GM12878 (cell line): ENCODE results near the gene ALDH1L2. TPM values are rescaled to one million over a fixed set of nuclear protein-coding genes. Genes with fewer than 3 reads are reported as not detected.

Source experiments
- ATAC-seq: fragments of 200-7000 bp; cut with Tn5 transposase; 3 replicates; pipeline ENCODE4 v1.9.1; 2020; ENCODE audit warnings: mild to moderate bottlenecking, moderate library complexity
- BruUV-seq: library from RNA; stranded (reverse); fragments of 400-500 nt; replicated peaks from 2 replicates; lab custom pipeline; 2021; lab: Mats Ljungman, UMichigan
- CTCF ChIA-PET: fragments of 300-600 bp; sonication (Branson Sonifier 250); formaldehyde crosslinking; extraction: SDS; loops from one replicate; lab custom pipeline; 2021; ENCODE audit warnings: inconsistent platforms; lab: Yijun Ruan, JAX
- POLR2A ChIA-PET: fragments of 350-600 bp; formaldehyde crosslinking; extraction: SDS; loops from one replicate; lab custom pipeline; 2021; ENCODE audit warnings: inconsistent platforms; lab: Charles Lee
- RAD21 ChIA-PET: fragments of 300-600 bp; sonication (Branson Sonifier 250); formaldehyde crosslinking; loops from one replicate; lab custom pipeline; 2023; ENCODE audit warnings: antibody characterized with exemption; ENCODE audit not compliant: unreplicated experiment; lab: Charles Lee
- SMC1A ChIA-PET: fragments of 300-600 bp; sonication (Branson Sonifier 250); formaldehyde crosslinking; loops from one replicate; lab custom pipeline; 2023; ENCODE audit not compliant: unreplicated experiment, uncharacterized antibody; lab: Charles Lee
- DNase-seq: peaks from one replicate; pipeline ENCODE4 v3.0.0-alpha.2; 2011; ENCODE audit warnings: low read depth, low spot score
- FAIRE-seq: peaks from 3 replicates; lab custom pipeline; 2011; peaks lifted over from hg19 to GRCh38; lab: Jason Lieb, UNC
- H2AFZ ChIP-seq: 2 replicates; pipeline ENCODE4 v1.6.0; 2011; ENCODE audit warnings: low read depth, low read length, control low read depth; ENCODE audit not compliant: control insufficient read depth
- H3K27ac ChIP-seq: 2 replicates; pipeline ENCODE4 v1.5.1; 2011; ENCODE audit warnings: control low read depth; ENCODE audit not compliant: control insufficient read depth, insufficient read depth
- H3K27me3 ChIP-seq, 2 experiments: replicated peaks in 1 of 2; 2 replicates each; pipeline versions ENCODE4 v1.6.0 to v1.6.1; 2011; ENCODE audit warnings: low read length in 1 of 2; ENCODE audit not compliant: control insufficient read depth in 2 of 2, insufficient read depth in 2 of 2
- H3K36me3 ChIP-seq, 2 experiments: 2 replicates each; pipeline ENCODE4 v1.5.1; 2011; ENCODE audit warnings: low read length in 1 of 2; ENCODE audit not compliant: control insufficient read depth in 2 of 2, insufficient read depth in 2 of 2
- H3K4me1 ChIP-seq: 2 replicates; pipeline ENCODE4 v1.6.1; 2011; ENCODE audit warnings: mild to moderate bottlenecking, low read length, moderate library complexity, mixed read lengths; ENCODE audit not compliant: control insufficient read depth, insufficient read depth
- H3K4me2 ChIP-seq: 2 replicates; pipeline ENCODE4 v1.6.0; 2011; ENCODE audit warnings: control low read depth; ENCODE audit not compliant: control insufficient read depth, insufficient read depth
- H3K4me3 ChIP-seq: fragments of 200-600 bp; sonication (generic); 2 replicates; pipeline ENCODE4 v1.5.1; 2016
- H3K79me2 ChIP-seq: 2 replicates; pipeline ENCODE4 v1.6.0; 2011; ENCODE audit warnings: low read length; ENCODE audit not compliant: control insufficient read depth, insufficient read depth
- H3K9ac ChIP-seq: 2 replicates; pipeline ENCODE4 v1.8.0; 2011; ENCODE audit warnings: low read length, control low read depth, mixed read lengths; ENCODE audit not compliant: control insufficient read depth, insufficient read depth
- H3K9me3 ChIP-seq: replicated peaks from 3 replicates; pipeline ENCODE4 v1.5.1; 2011; ENCODE audit warnings: mild to moderate bottlenecking, low read length; ENCODE audit not compliant: control insufficient read depth, insufficient read depth
- H4K20me1 ChIP-seq: 2 replicates; pipeline ENCODE4 v1.6.0; 2011; ENCODE audit not compliant: control insufficient read depth, insufficient read depth
- BCL11A ChIP-seq: IDR thresholded peaks from 2 replicates; pipeline ENCODE4 v1.6.1; 2011; ENCODE audit warnings: low read depth, low read length
- BMI1 ChIP-seq: fragments of 450-650 bp; IDR thresholded peaks from 2 replicates; pipeline ENCODE4 v1.6.1; 2016; ENCODE audit warnings: mild to moderate bottlenecking, moderate library complexity, borderline replicate concordance
- CREB1 ChIP-seq: IDR thresholded peaks from 2 replicates; pipeline ENCODE4 v1.6.1; 2012; ENCODE audit warnings: low read depth, mild to moderate bottlenecking, inconsistent platforms
- ESRRA ChIP-seq: IDR thresholded peaks from 2 replicates; pipeline ENCODE4 v1.6.1; 2012; ENCODE audit warnings: mild to moderate bottlenecking, low read length, improper control_type of control experiment
- IKZF2 ChIP-seq, 2 experiments: fragments of 450-650 bp; IDR thresholded peaks; 2 replicates each; pipeline ENCODE4 v1.6.1; 2017; ENCODE audit warnings: mild to moderate bottlenecking in 2 of 2, moderate library complexity in 2 of 2
- JUND ChIP-seq: IDR thresholded peaks from 2 replicates; pipeline ENCODE4 v1.6.1; 2012; ENCODE audit warnings: low read depth, mild to moderate bottlenecking, low read length, improper control_type of control experiment, moderate library complexity
- NBN ChIP-seq: fragments of 450-650 bp; IDR thresholded peaks from 2 replicates; pipeline ENCODE4 v1.6.1; 2016
- NRF1 ChIP-seq: conservative IDR thresholded peaks from 2 replicates; pipeline ENCODE4 v1.6.1; 2011; ENCODE audit warnings: mild to moderate bottlenecking, low read depth, low read length, improper control_type of control experiment
- PAX5 ChIP-seq: IDR thresholded peaks from 2 replicates; pipeline ENCODE4 v1.6.1; 2011; ENCODE audit warnings: low read depth, low read length, borderline replicate concordance
- PBX3 ChIP-seq: IDR thresholded peaks from 2 replicates; pipeline ENCODE4 v1.6.1; 2011; ENCODE audit warnings: mild to moderate bottlenecking, low read depth, low read length, moderate library complexity; ENCODE audit not compliant: insufficient replicate concordance
- RAD21 ChIP-seq: IDR thresholded peaks from 2 replicates; pipeline ENCODE4 v1.6.1; 2011; ENCODE audit warnings: mild to moderate bottlenecking, low read depth, low read length, moderate library complexity; ENCODE audit not compliant: insufficient read depth
- RUNX3 ChIP-seq: IDR thresholded peaks from 2 replicates; pipeline ENCODE4 v1.6.1; 2012; ENCODE audit warnings: low read length, inconsistent platforms
- SMARCA5 ChIP-seq: fragments of 450-650 bp; IDR thresholded peaks from 2 replicates; pipeline ENCODE4 v1.6.1; 2017; ENCODE audit warnings: mild to moderate bottlenecking
- SMC3 ChIP-seq: IDR thresholded peaks from 2 replicates; pipeline ENCODE4 v1.6.1; 2011; ENCODE audit warnings: low read length, improper control_type of control experiment, borderline replicate concordance
- SUPT20H ChIP-seq: IDR thresholded peaks from 2 replicates; pipeline ENCODE4 v1.6.1; 2011; ENCODE audit warnings: low read depth, mild to moderate bottlenecking, low read length, moderate library complexity, borderline replicate concordance; ENCODE audit not compliant: control insufficient read depth
- TBL1XR1 ChIP-seq: IDR thresholded peaks from 2 replicates; pipeline ENCODE4 v1.6.1; 2012; ENCODE audit warnings: low read depth, low read length, improper control_type of control experiment
- ZBTB11 ChIP-seq: fragments of 450-650 bp; formaldehyde crosslinking; IDR thresholded peaks from 2 replicates; pipeline ENCODE4 v1.5.0; 2022; ENCODE audit warnings: mild to moderate bottlenecking, missing genetic modification characterization
- ZBTB33 ChIP-seq: fragments of 450-650 bp; IDR thresholded peaks from 2 replicates; pipeline ENCODE4 v1.6.1; 2017; ENCODE audit warnings: mild to moderate bottlenecking
- ZZZ3 ChIP-seq: IDR thresholded peaks from 2 replicates; pipeline ENCODE4 v1.6.1; 2011; ENCODE audit warnings: low read depth; ENCODE audit not compliant: control insufficient read depth, insufficient read length
- WGBS: methylation state at CpG from one replicate; pipeline ENCODE4 v1.1.6; 2016; ENCODE audit warnings: low lambda C conversion rate; ENCODE audit not compliant: insufficient replicate concordance, insufficient coverage; ENCODE audit errors: missing lambda C conversion rate; 5-methylcytosine and 5-hydroxymethylcytosine counted together
- in situ Hi-C: fragments of 300-500 bp; cut with MboI; formaldehyde crosslinking; loops from 9 replicates; pipeline ENCODE4 v1.14.3; 2018; ENCODE audit warnings: mixed read lengths
- intact Hi-C: fragments of 100-400 bp; cut with micrococcal nuclease; formaldehyde crosslinking; loops from one replicate; pipeline ENCODE4 v1.14.2; 2022; ENCODE audit not compliant: unreplicated experiment
- polyA plus RNA-seq, 11 experiments: library from polyadenylated mRNA; depleted of rRNA in 4 of 11; unstranded in 6 of 11; stranded (reverse) in 5 of 11; fragments of >200 nt; fragmentation: Nextera tagmentation in 4 of 11; fragmentation: Illumina TruSeq in 1 of 11; extraction: Ambion mirVana in 4 of 11; extraction: Trizol in 1 of 11; gene quantifications; 1 replicate in 1 of 11; 2 replicates in 10 of 11; pipeline versions ENCODE4 v1.2.1 to v1.2.3, GENCODE V29; 2011 to 2016; ENCODE audit warnings: inconsistent platforms in 2 of 11, missing spikeins in 2 of 11, low read depth in 1 of 11
- total RNA-seq, 4 experiments: library from RNA; depleted of rRNA in 3 of 4; stranded (reverse); fragments of >200 nt in 3 of 4; fragmentation: Illumina TruSeq in 1 of 4; extraction: Trizol in 1 of 4; gene quantifications; 2 replicates each; pipeline versions ENCODE4 v1.2.1 to v1.2.3, GENCODE V29; 2013 to 2021

Gene ALDH1L2
- total and polyA plus RNA-seq, 10 of the 15 experiments (the other 5 are each of a cell fraction or from before 2014, with no cell fraction given): 0.15 to 13.7 (median 8.5) TPM

- TF ChIP-seq PBX3: no peak
- no peak for TF ChIP-seq ZBTB11
- no peak for TF ChIP-seq TBL1XR1
- no peak for TF ChIP-seq NBN
- no peak for TF ChIP-seq SUPT20H
- no peak for TF ChIP-seq RUNX3
- TF ChIP-seq PAX5: no peak
- TF ChIP-seq ZZZ3: no peak
- TF ChIP-seq SMARCA5: no peak
- TF ChIP-seq ESRRA: no peak
Measured at GRCh38 chr12:105026411-105026810, 57.8 kb downstream of the ALDH1L2 start (continued).

GRCh38 chr12:105025890-105026289, 58.4 kb downstream of the ALDH1L2 start:
- Histone ChIP-seq H3K4me2 (no peak overlapping the region), H3K27ac (no peak overlapping the region), H4K20me1 (no peaks in the 10 kb centered on the region), H3K4me3 (no peak overlapping the region), H3K9me3 (no peaks in the 10 kb centered on the region), H3K79me2 (no peaks in the 10 kb centered on the region), H2AFZ (no peak overlapping the region), H3K9ac (no peak overlapping the region), H3K27me3 (no peaks in the 10 kb centered on the region), H3K36me3 (no peaks in the 10 kb centered on the region), H3K4me1 (no peaks in the 10 kb centered on the region)
- CTCF ChIA-PET: no interaction called here
- DNase-seq (no peak), FAIRE-seq (no peak), ATAC-seq (no peak)
- BruUV-seq: no TSS peak
- 92% methylated on average over 5 of the region's 5 CpGs for WGBS
- in situ Hi-C loops (no loop called here), intact Hi-C loops (no loop called here)
- SMC1A ChIA-PET: interaction anchor here (1.0 to 2.7 kb wide), 2 partner anchors 8 to 34 kb away, joined by 3 to 9 read pairs; no protein-coding TSS in a partner anchor
- POLR2A ChIA-PET: interaction anchor here (0.5 kb wide), 1 partner anchor 607 kb away, joined by 3 read pairs; no protein-coding TSS in a partner anchor
- RAD21 ChIA-PET: interaction anchor here (0.7 to 1.4 kb wide), 4 partner anchors 24 to 644 kb away, joined by 3 to 5 read pairs (median 3); no protein-coding TSS in a partner anchor
- no peak for TF ChIP-seq SMC3
- no peak for TF ChIP-seq CREB1
- TF ChIP-seq RAD21: no peak
- no peak for TF ChIP-seq JUND
- no peak for TF ChIP-seq IKZF2 (IDR thresholded peaks at IDR 0.05)
- no peak for TF ChIP-seq BMI1
- no peak for TF ChIP-seq ZBTB33
- no peak for TF ChIP-seq RUNX3
- no peak for TF ChIP-seq BCL11A
- no peak for TF ChIP-seq NRF1
- TF ChIP-seq NBN: no peak
